CD4-positive, CD25-positive, alpha-beta regulatory T cell (primary cell): ENCODE data around the gene RAB29. TPM values are rescaled to one million over a fixed set of nuclear protein-coding genes. Genes with fewer than 3 reads are reported as not detected.
A peak's percentile ranks its signal among the peaks of the same experiment; 100 is the strongest.
"Not testable (repeated sequence)": the region's sequence is repeated elsewhere in the genome, so short reads cannot be mapped to it uniquely, and the experiment has no call there.

Source experiments
- ATAC-seq, 2 donors: fragments of 150-1000 bp; cut with Tn5 transposase; one replicate each; pipeline ENCODE4 v1.10.0; 2021; ENCODE audit warnings: low read depth in 2 of 2, moderate number of reproducible peaks in 2 of 2, moderate library complexity in 1 of 2
- DNase-seq, 3 donors: peaks; one replicate each; pipeline versions ENCODE4 v3.0.0 to v3.0.0-alpha.2; 2012 to 2022; ENCODE audit warnings: mixed read lengths in 1 of 3
- H3K27ac ChIP-seq: one replicate; pipeline ENCODE4 v1.7.0; 2013; ENCODE audit warnings: mild to moderate bottlenecking, low read length; ENCODE audit not compliant: insufficient read depth, poor library complexity, severe bottlenecking
- H3K27me3 ChIP-seq: one replicate; pipeline ENCODE4 v1.7.0; 2013; ENCODE audit warnings: low read length; ENCODE audit not compliant: control insufficient read depth, insufficient read depth
- H3K36me3 ChIP-seq: one replicate; pipeline ENCODE4 v1.7.0; 2013; ENCODE audit warnings: mild to moderate bottlenecking, low read length, moderate library complexity; ENCODE audit not compliant: control insufficient read depth, insufficient read depth
- H3K4me1 ChIP-seq: 2 replicates; pipeline ENCODE4 v1.7.0; 2013; ENCODE audit warnings: mild to moderate bottlenecking, low read length; ENCODE audit not compliant: insufficient read depth, control insufficient read depth, poor library complexity, severe bottlenecking
- H3K4me3 ChIP-seq: one replicate; pipeline ENCODE4 v1.7.0; 2013; ENCODE audit warnings: low read depth, mild to moderate bottlenecking, low read length, moderate library complexity
- H3K9me3 ChIP-seq, 2 experiments: 1 replicate in 1 of 2; 2 replicates in 1 of 2; pipeline ENCODE4 v1.7.0; 2013; ENCODE audit warnings: low read length in 2 of 2, mild to moderate bottlenecking in 1 of 2, moderate library complexity in 1 of 2; ENCODE audit not compliant: control insufficient read depth in 2 of 2
- H3K27ac Mint-ChIP-seq, 3 donors: one replicate each; pipeline ENCODE4 v1.8.0; 2020 to 2022; ENCODE audit warnings: mild to moderate bottlenecking in 3 of 3, mixed read lengths in 3 of 3, moderate library complexity in 2 of 3
- H3K27me3 Mint-ChIP-seq: one replicate; pipeline ENCODE4 v1.8.0; 2022; ENCODE audit warnings: mild to moderate bottlenecking, mixed read lengths
- H3K36me3 Mint-ChIP-seq: one replicate; pipeline ENCODE4 v1.8.0; 2020; ENCODE audit warnings: mixed read lengths
- H3K4me1 Mint-ChIP-seq, 4 donors: one replicate each; pipeline ENCODE4 v1.8.0; 2020 to 2022; ENCODE audit warnings: mixed read lengths in 4 of 4, mild to moderate bottlenecking in 1 of 4
- H3K4me3 Mint-ChIP-seq, 4 donors: one replicate each; pipeline ENCODE4 v1.8.0; 2020 to 2022; ENCODE audit warnings: mild to moderate bottlenecking in 4 of 4, mixed read lengths in 4 of 4, moderate library complexity in 3 of 4
- H3K9me3 Mint-ChIP-seq, 7 donors: one replicate each; pipeline ENCODE4 v1.8.0; 2020 to 2022; ENCODE audit warnings: mixed read lengths in 7 of 7, mild to moderate bottlenecking in 3 of 7, moderate library complexity in 2 of 7
- polyA plus RNA-seq, 4 donors: library from polyadenylated mRNA; unstranded; fragments of 300-500 nt; fragmentation: Illumina TruSeq; gene quantifications; one replicate each; pipeline ENCODE4 v1.2.3, GENCODE V29; 2021
- total RNA-seq: library from RNA; stranded (reverse); gene quantifications from one replicate; pipeline ENCODE4 v1.2.3, GENCODE V29; 2022

Gene RAB29
- total and polyA plus RNA-seq, 5 donors from 2014 or later: 37.0 to 119 (median 98.2) TPM

- H3K27ac ChIP-seq: no peak overlapping the region
- Mint-ChIP-seq H3K9me3 (no peaks in the 10 kb centered on the region), H3K27ac (peak overlapping the region in 1 of 3 donors; percentile 4), H3K4me1 (peaks cover 32 to 65% (median 47%) of the 10 kb centered on the region in 4 donors), H3K36me3 (no peaks in the 10 kb centered on the region), H3K27me3 (no peaks in the 10 kb centered on the region), H3K4me3 (no peak overlapping the region)
- peaks cover 17% of the 10 kb centered on the region for H3K4me1 ChIP-seq
- H3K27me3 ChIP-seq: no peaks in the 10 kb centered on the region
- peaks cover 2% of the 10 kb centered on the region for H3K36me3 ChIP-seq
- DNase-seq (no peak), ATAC-seq (no peak)
- H3K4me3 ChIP-seq: no peak overlapping the region
- no peaks in the 10 kb centered on the region for H3K9me3 ChIP-seq
These were observed 41.7 kb downstream of the RAB29 start for GRCh38 chr1:205733438-205734175.

DNA sequence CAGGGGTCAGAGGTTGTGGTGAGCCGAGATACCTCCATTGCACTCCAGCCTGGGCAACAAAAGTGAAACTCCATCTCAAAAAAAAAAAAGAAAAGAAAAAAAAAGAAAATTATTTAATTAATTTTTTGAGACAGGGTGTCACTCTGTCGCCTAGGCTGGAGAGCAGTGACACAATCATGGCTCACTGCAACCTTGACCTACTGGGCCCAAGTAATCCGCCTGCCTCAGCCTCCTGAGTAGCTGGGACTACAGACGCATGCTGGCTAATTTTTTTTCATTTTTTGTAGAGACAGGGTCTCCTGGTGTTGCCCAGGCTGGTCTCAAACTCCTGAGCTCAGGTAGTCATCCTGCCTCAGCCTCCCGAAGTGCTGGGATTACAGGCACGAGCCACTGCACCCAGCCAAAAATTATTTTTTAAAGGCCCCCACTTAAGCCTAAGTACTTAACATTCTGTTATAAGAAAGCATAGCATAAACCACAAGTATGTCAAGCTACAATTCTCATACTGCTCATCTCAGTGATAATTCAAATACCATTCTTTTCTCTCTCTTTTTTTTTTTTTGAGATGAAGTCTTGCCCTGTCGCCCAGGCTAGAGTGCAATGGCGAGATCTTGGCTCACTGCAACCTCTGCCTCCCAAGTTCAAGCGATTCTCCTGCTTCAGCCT is 45.2 kb downstream of the RAB29 start:
- Mint-ChIP-seq H3K27ac (peak overlapping the region in 2 of 3 donors; percentile 77 to 79), H3K27me3 (no peaks in the 10 kb centered on the region), H3K4me1 (peaks cover 37 to 69% (median 46%) of the 10 kb centered on the region in 4 donors), H3K36me3 (peaks cover 8% of the 10 kb centered on the region), H3K9me3 (no peaks in the 10 kb centered on the region), H3K4me3 (no peak overlapping the region)
- no peaks in the 10 kb centered on the region for H3K9me3 ChIP-seq
- peaks cover 23% of the 10 kb centered on the region for H3K36me3 ChIP-seq
- H3K27me3 ChIP-seq: no peaks in the 10 kb centered on the region
- no peak overlapping the region for H3K27ac ChIP-seq
- ATAC-seq (no peak), DNase-seq (no peak)
- H3K4me1 ChIP-seq: peaks cover 11% of the 10 kb centered on the region
- no peak overlapping the region for H3K4me3 ChIP-seq

DNA sequence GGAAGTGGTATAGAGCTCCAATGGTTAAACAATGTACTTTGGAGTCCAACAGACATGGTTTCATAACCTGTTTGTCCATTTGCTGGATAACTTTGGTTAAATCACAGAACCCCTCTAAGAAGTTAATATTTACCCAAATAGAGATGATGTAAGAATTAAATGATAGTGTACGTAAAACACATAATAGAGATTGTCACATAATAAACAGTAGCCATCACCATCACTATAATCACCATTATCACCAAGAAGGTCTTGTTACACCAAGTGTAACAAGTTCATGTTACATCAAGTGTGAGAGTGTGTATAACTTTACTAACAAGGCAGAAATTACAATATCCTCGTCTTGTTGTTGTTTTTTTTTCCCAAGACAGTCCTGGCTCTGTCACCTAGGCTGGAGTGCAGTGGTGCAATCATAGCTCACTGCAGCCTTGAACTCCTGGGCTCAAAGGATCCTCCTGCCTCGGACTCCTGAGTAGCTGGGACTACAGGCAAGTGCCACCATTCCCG is 48.6 kb downstream of the RAB29 start:
- Mint-ChIP-seq H3K36me3 (peaks cover 15% of the 10 kb centered on the region), H3K4me3 (no peak overlapping the region), H3K9me3 (no peaks in the 10 kb centered on the region), H3K4me1 (peaks cover 31 to 46% (median 35%) of the 10 kb centered on the region in 4 donors), H3K27ac (no peak overlapping the region), H3K27me3 (no peaks in the 10 kb centered on the region)
- no peak for ATAC-seq
- H3K4me3 ChIP-seq: no peak overlapping the region
- H3K4me1 ChIP-seq: peaks cover 3% of the 10 kb centered on the region
- no peak for DNase-seq
- no peak overlapping the region for H3K27ac ChIP-seq
- H3K27me3 ChIP-seq: no peaks in the 10 kb centered on the region
- peaks cover 45% of the 10 kb centered on the region for H3K36me3 ChIP-seq
- H3K9me3 ChIP-seq: no peaks in the 10 kb centered on the region

DNA sequence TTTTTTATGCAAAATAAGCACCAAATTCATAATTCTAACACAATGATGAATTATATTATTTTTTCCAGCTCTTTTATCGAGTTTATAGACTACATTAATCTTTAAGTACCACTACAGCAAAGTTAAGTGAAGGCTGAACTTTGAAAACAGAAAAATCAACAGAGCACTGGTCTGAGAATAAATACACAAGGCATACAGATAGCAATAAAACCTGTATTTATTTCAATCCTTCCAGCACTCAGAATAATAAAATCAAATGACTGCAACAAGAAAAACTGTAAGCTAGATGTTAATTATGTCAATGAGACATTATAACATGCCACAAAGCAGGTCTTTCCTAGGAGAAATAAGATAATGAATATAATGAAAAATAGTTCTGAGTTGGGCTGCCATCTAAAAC is 49.8 kb downstream of the RAB29 start:
- Histone ChIP-seq H3K27me3 (no peaks in the 10 kb centered on the region), H3K4me3 (no peak overlapping the region), H3K9me3 (no peaks in the 10 kb centered on the region), H3K36me3 (peaks cover 54% of the 10 kb centered on the region), H3K4me1 (peaks cover 3% of the 10 kb centered on the region), H3K27ac (no peak overlapping the region)
- peaks cover 23 to 36% (median 29%) of the 10 kb centered on the region in 4 donors for H3K4me1 Mint-ChIP-seq
- ATAC-seq (no peak), DNase-seq (no peak)
- H3K4me3 Mint-ChIP-seq: no peak overlapping the region
- no peaks in the 10 kb centered on the region for H3K27me3 Mint-ChIP-seq
- peak overlapping the region in 1 of 3 donors; percentile 15 for H3K27ac Mint-ChIP-seq
- peaks cover 23% of the 10 kb centered on the region for H3K36me3 Mint-ChIP-seq
- no peaks in the 10 kb centered on the region for H3K9me3 Mint-ChIP-seq

- H3K36me3 ChIP-seq: peaks cover 81% of the 10 kb centered on the region
- H3K4me3 ChIP-seq, H3K27me3 ChIP-seq, H3K4me3 Mint-ChIP-seq, H3K9me3 Mint-ChIP-seq, H3K27ac ChIP-seq, DNase-seq, H3K27me3 Mint-ChIP-seq, H3K9me3 ChIP-seq, H3K4me1 ChIP-seq, ATAC-seq: not testable (repeated sequence)
- Mint-ChIP-seq H3K4me1 (peaks cover 12 to 25% (median 13%) of the 10 kb centered on the region in 4 donors), H3K27ac (peak overlapping the region in 2 of 3 donors; percentile 84 to 88), H3K36me3 (peaks cover 44% of the 10 kb centered on the region)
These were observed 54.5 kb downstream of the RAB29 start for GRCh38 chr1:205720740-205721139.

- H3K4me1 ChIP-seq: peaks cover under 1% of the 10 kb centered on the region
- no peaks in the 10 kb centered on the region for H3K27me3 Mint-ChIP-seq
- H3K27me3 ChIP-seq: no peaks in the 10 kb centered on the region
- H3K9me3 ChIP-seq: no peaks in the 10 kb centered on the region
- H3K36me3 ChIP-seq: peaks cover 82% of the 10 kb centered on the region
- no peak for ATAC-seq
- DNase-seq: peak in 1 of 3 donors; percentile 55
- H3K36me3 Mint-ChIP-seq: peaks cover 44% of the 10 kb centered on the region
- no peak overlapping the region for H3K4me3 ChIP-seq
- H3K27ac ChIP-seq: no peak overlapping the region
- H3K9me3 Mint-ChIP-seq: no peaks in the 10 kb centered on the region
- H3K4me1 Mint-ChIP-seq: peaks cover 6 to 16% (median 12%) of the 10 kb centered on the region in 4 donors
- peak overlapping the region in 1 of 3 donors; percentile 1 for H3K27ac Mint-ChIP-seq
- peak overlapping the region in 1 of 4 donors; percentile 15 for H3K4me3 Mint-ChIP-seq
These were observed 55.5 kb downstream of the RAB29 start for GRCh38 chr1:205719762-205720161.

- H3K9me3 ChIP-seq: no peaks in the 10 kb centered on the region
- Mint-ChIP-seq H3K36me3 (peaks cover 40% of the 10 kb centered on the region), H3K9me3 (no peaks in the 10 kb centered on the region), H3K27me3 (no peaks in the 10 kb centered on the region), H3K4me1 (peaks cover 5 to 13% (median 11%) of the 10 kb centered on the region in 4 donors), H3K27ac (no peak overlapping the region), H3K4me3 (no peak overlapping the region)
- no peak for ATAC-seq
- H3K4me1 ChIP-seq: no peaks in the 10 kb centered on the region
- no peak overlapping the region for H3K27ac ChIP-seq
- peaks cover 79% of the 10 kb centered on the region for H3K36me3 ChIP-seq
- H3K4me3 ChIP-seq: no peak overlapping the region
- DNase-seq: no peak
- no peaks in the 10 kb centered on the region for H3K27me3 ChIP-seq
These were observed 56.3 kb downstream of the RAB29 start for GRCh38 chr1:205719015-205719414.
